ENCODE measurements around the gene CCR5AS.

The CCR5AS gene

GRCh38 chr3:46401579-46401978 is 5.3 kb downstream of the CCR5AS start:
- Histone ChIP-seq H3K36me3 (no peaks in the 10 kb centered on the region), H3K4me1 (peaks cover 21% of the 10 kb centered on the region), H3K27ac (no peak overlapping the region), H3K4me3 (no peak overlapping the region), H3K27me3 (no peaks in the 10 kb centered on the region), H3K9me3 (no peaks in the 10 kb centered on the region)
- DNase-seq (ENCODE audit: extremely low spot score in 2 of 2), result no peak
- TF ChIP-seq POLR2AphosphoS5 (IDR thresholded peaks at IDR 0.05; ENCODE audit: insufficient read depth in 1 of 2, low read depth in 1 of 2) (no peak), POLR2A (IDR thresholded peaks at IDR 0.05) (no peak), CTCF (IDR thresholded peaks at IDR 0.05) (no peak)
- intact Hi-C loops (cut with DNase I), result no loop called here

- TF ChIP-seq POLR2A (IDR thresholded peaks at IDR 0.05) (no peak), CTCF (IDR thresholded peaks at IDR 0.05) (no peak), POLR2AphosphoS5 (IDR thresholded peaks at IDR 0.05; ENCODE audit: insufficient read depth in 1 of 2, low read depth in 1 of 2) (no peak)
- Histone ChIP-seq H3K27me3 (no peaks in the 10 kb centered on the region), H3K36me3 (no peaks in the 10 kb centered on the region), H3K4me3 (no peak overlapping the region), H3K9me3 (no peaks in the 10 kb centered on the region), H3K4me1 (peaks cover 14% of the 10 kb centered on the region), H3K27ac (no peak overlapping the region)
- DNase-seq (ENCODE audit: extremely low spot score in 2 of 2), result no peak
- intact Hi-C loops (cut with DNase I), result no loop called here
Measured at GRCh38 chr3:46400846-46401245, 6.0 kb downstream of the CCR5AS start.

GRCh38 chr3:46400000-46400734 is 6.7 kb downstream of the CCR5AS start:
- Histone ChIP-seq H3K4me1 (peaks cover 7% of the 10 kb centered on the region), H3K27me3 (no peaks in the 10 kb centered on the region), H3K4me3 (no peak overlapping the region), H3K9me3 (no peaks in the 10 kb centered on the region), H3K27ac (no peak overlapping the region), H3K36me3 (no peaks in the 10 kb centered on the region)
- TF ChIP-seq CTCF (IDR thresholded peaks at IDR 0.05) (no peak), POLR2AphosphoS5 (IDR thresholded peaks at IDR 0.05; ENCODE audit: insufficient read depth in 1 of 2, low read depth in 1 of 2) (no peak), POLR2A (IDR thresholded peaks at IDR 0.05) (no peak)
- no peak for DNase-seq (ENCODE audit: extremely low spot score in 2 of 2)
- intact Hi-C loops (cut with DNase I), result no loop called here

GRCh38 chr3:46399557-46399956 is 7.3 kb downstream of the CCR5AS start:
- H3K4me3 ChIP-seq, result no peak overlapping the region
- no peak for DNase-seq (ENCODE audit: extremely low spot score in 2 of 2)
- intact Hi-C loops (cut with DNase I), result no loop called here
- TF ChIP-seq CTCF (IDR thresholded peaks at IDR 0.05) (no peak), POLR2AphosphoS5 (IDR thresholded peaks at IDR 0.05; ENCODE audit: insufficient read depth in 1 of 2, low read depth in 1 of 2) (no peak), POLR2A (IDR thresholded peaks at IDR 0.05) (no peak)
- H3K4me1 ChIP-seq, result peaks cover under 1% of the 10 kb centered on the region
- no peaks in the 10 kb centered on the region for H3K9me3 ChIP-seq
- no peak overlapping the region for H3K27ac ChIP-seq
- H3K27me3 ChIP-seq, result no peaks in the 10 kb centered on the region
- no peaks in the 10 kb centered on the region for H3K36me3 ChIP-seq

GRCh38 chr3:46399098-46399497 is 7.8 kb downstream of the CCR5AS start:
- no peak for DNase-seq (ENCODE audit: extremely low spot score in 2 of 2)
- Histone ChIP-seq H3K4me1 (no peaks in the 10 kb centered on the region), H3K9me3 (no peaks in the 10 kb centered on the region), H3K36me3 (no peaks in the 10 kb centered on the region), H3K27ac (no peak overlapping the region), H3K27me3 (no peaks in the 10 kb centered on the region), H3K4me3 (no peak overlapping the region)
- TF ChIP-seq POLR2AphosphoS5 (IDR thresholded peaks at IDR 0.05; ENCODE audit: insufficient read depth in 1 of 2, low read depth in 1 of 2) (no peak), CTCF (IDR thresholded peaks at IDR 0.05) (no peak), POLR2A (IDR thresholded peaks at IDR 0.05) (no peak)
- intact Hi-C loops (cut with DNase I), result no loop called here

Data from vagina (tissue), 2 donors.